Body of pancreas (tissue), 4 donors: ENCODE data around the gene PMF1.

Experiments used
- POLR2A ChIP-seq, 3 donors: fragments of 450-650 bp; IDR thresholded peaks; one replicate each; pipeline ENCODE4 v1.6.1; 2016; ENCODE audit warnings: antibody characterized with exemption in 3 of 3, mild to moderate bottlenecking in 2 of 3
- TF ChIP-seq, protein P1 (sequence below), 7 experiments: fragments of 450-650 bp in 4 of 7; fragments of 200-600 bp in 3 of 7; sonication (generic) in 3 of 7; IDR thresholded peaks; one replicate each; pipeline ENCODE4 v1.5.1; 2016 to 2019; ENCODE audit warnings: antibody characterized with exemption in 7 of 7

DNA sequence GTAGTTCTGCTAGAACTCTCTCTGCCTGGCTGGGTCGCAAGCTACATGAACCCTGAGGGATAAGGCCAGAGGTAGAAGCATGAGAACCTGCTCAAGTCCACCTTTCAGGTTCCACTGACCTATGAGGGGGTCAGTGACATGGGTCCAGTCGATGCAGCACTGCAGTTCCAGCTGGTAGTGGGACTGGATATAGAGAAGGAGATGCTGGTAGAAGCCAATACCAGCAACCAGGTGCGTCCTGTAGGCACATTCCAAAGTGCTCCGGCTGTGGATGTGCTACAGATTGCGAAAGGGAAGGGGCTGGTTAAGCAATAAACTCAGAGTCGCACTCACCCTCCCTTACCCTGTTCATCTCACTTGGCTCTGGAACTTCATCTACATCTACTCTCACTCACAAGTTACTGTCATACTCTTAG is 64.2 kb downstream of the PMF1 start:
- TF ChIP-seq, protein P1, sequence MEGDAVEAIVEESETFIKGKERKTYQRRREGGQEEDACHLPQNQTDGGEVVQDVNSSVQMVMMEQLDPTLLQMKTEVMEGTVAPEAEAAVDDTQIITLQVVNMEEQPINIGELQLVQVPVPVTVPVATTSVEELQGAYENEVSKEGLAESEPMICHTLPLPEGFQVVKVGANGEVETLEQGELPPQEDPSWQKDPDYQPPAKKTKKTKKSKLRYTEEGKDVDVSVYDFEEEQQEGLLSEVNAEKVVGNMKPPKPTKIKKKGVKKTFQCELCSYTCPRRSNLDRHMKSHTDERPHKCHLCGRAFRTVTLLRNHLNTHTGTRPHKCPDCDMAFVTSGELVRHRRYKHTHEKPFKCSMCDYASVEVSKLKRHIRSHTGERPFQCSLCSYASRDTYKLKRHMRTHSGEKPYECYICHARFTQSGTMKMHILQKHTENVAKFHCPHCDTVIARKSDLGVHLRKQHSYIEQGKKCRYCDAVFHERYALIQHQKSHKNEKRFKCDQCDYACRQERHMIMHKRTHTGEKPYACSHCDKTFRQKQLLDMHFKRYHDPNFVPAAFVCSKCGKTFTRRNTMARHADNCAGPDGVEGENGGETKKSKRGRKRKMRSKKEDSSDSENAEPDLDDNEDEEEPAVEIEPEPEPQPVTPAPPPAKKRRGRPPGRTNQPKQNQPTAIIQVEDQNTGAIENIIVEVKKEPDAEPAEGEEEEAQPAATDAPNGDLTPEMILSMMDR (IDR thresholded peaks at IDR 0.05), result no peak
- no peak for TF ChIP-seq POLR2A (IDR thresholded peaks at IDR 0.05)
